HG02973 (cell line): ENCODE data around the gene ADARB2.
"Not testable (repeated sequence)": the region's sequence is repeated elsewhere in the genome, so short reads cannot be mapped to it uniquely, and the experiment has no call there.

ENCODE experiments used
- ATAC-seq: cut with Tn5 transposase; IDR thresholded peaks from one replicate; pipeline ENCODE4 v1.9.1; 2021; ENCODE audit warnings: moderate library complexity; ENCODE audit not compliant: unreplicated experiment

ADARB2 gene

GRCh38 chr10:1402016-1402770 is 335.1 kb downstream of the ADARB2 start:
- no peak for ATAC-seq

- no peak for ATAC-seq
Measured at GRCh38 chr10:1401071-1401965, 336.0 kb downstream of the ADARB2 start.

GRCh38 chr10:1400101-1401070 is 336.9 kb downstream of the ADARB2 start:
- no peak for ATAC-seq

GRCh38 chr10:1399431-1400100 is 337.8 kb downstream of the ADARB2 start:
- no peak for ATAC-seq

GRCh38 chr10:1398626-1399410 is 338.5 kb downstream of the ADARB2 start:
- ATAC-seq, result no peak

- ATAC-seq, result not testable (repeated sequence)
Measured at GRCh38 chr10:1398116-1398515, 339.2 kb downstream of the ADARB2 start.

GRCh38 chr10:1396297-1396635 is 341.1 kb downstream of the ADARB2 start:
- no peak for ATAC-seq

- ATAC-seq, result no peak
Measured at GRCh38 chr10:1395481-1396296, 341.6 kb downstream of the ADARB2 start.

- no peak for ATAC-seq
Measured at GRCh38 chr10:1395025-1395480, 342.3 kb downstream of the ADARB2 start.

GRCh38 chr10:1394155-1394912 is 343.0 kb downstream of the ADARB2 start:
- no peak for ATAC-seq

- no peak for ATAC-seq
Measured at GRCh38 chr10:1393481-1393880, 343.8 kb downstream of the ADARB2 start.

GRCh38 chr10:1392127-1392526 is 345.2 kb downstream of the ADARB2 start:
- no peak for ATAC-seq

- no peak for ATAC-seq
Measured at GRCh38 chr10:1390200-1390599, 347.1 kb downstream of the ADARB2 start.

- ATAC-seq, result no peak
Measured at GRCh38 chr10:1384026-1384425, 353.3 kb downstream of the ADARB2 start.

GRCh38 chr10:1382711-1383110 is 354.6 kb downstream of the ADARB2 start:
- no peak for ATAC-seq

- ATAC-seq, result no peak
Measured at GRCh38 chr10:1381339-1381738, 356.0 kb downstream of the ADARB2 start.

- no peak for ATAC-seq
Measured at GRCh38 chr10:1380088-1380671, 357.1 kb downstream of the ADARB2 start.

- no peak for ATAC-seq
Measured at GRCh38 chr10:1379601-1380000, 357.7 kb downstream of the ADARB2 start.
